Endodermal cell (in vitro differentiated cells): Measurements from ENCODE around the gene MAML2. TPM values are rescaled to one million over a fixed set of nuclear protein-coding genes. Genes with fewer than 3 reads are reported as not detected.

Experiments used
- DNase-seq: peaks from one replicate; pipeline ENCODE4 v3.0.0-alpha.2; 2017
- H3K27ac ChIP-seq: 2 replicates; pipeline ENCODE4 v1.5.1; 2013; ENCODE audit warnings: mild to moderate bottlenecking, low read depth, low read length, moderate library complexity
- H3K27me3 ChIP-seq: 2 replicates; pipeline ENCODE4 v1.6.1; 2013; ENCODE audit warnings: mild to moderate bottlenecking, low read length, moderate library complexity; ENCODE audit not compliant: insufficient read depth, control insufficient read depth, poor library complexity, severe bottlenecking
- H3K36me3 ChIP-seq: 2 replicates; pipeline ENCODE4 v1.7.0; 2013; ENCODE audit warnings: mild to moderate bottlenecking, low read length, moderate library complexity; ENCODE audit not compliant: control insufficient read depth, insufficient read depth
- H3K4me1 ChIP-seq: one replicate; pipeline ENCODE4 v1.7.0; 2013; ENCODE audit warnings: low read length; ENCODE audit not compliant: control insufficient read depth, insufficient read depth
- H3K4me3 ChIP-seq: 2 replicates; pipeline ENCODE4 v1.5.1; 2013; ENCODE audit warnings: mild to moderate bottlenecking, low read length, moderate library complexity
- H3K9ac ChIP-seq: 2 replicates; pipeline ENCODE4 v1.6.1; 2013; ENCODE audit warnings: mild to moderate bottlenecking, low read length, moderate library complexity; ENCODE audit not compliant: poor library complexity, severe bottlenecking; ENCODE audit errors: extremely low read depth
- H3K9me3 ChIP-seq: 2 replicates; pipeline ENCODE4 v1.6.1; 2013; ENCODE audit warnings: mild to moderate bottlenecking, low read length, moderate library complexity; ENCODE audit not compliant: control insufficient read depth
- H3K27ac Mint-ChIP-seq: 2 replicates; pipeline ENCODE4 v1.8.0; 2020; ENCODE audit warnings: mixed read lengths
- H3K27me3 Mint-ChIP-seq: 2 replicates; pipeline ENCODE4 v1.8.0; 2021; ENCODE audit warnings: mild to moderate bottlenecking, mixed read lengths; ENCODE audit not compliant: insufficient read depth
- H3K36me3 Mint-ChIP-seq: 2 replicates; pipeline ENCODE4 v1.8.0; 2020; ENCODE audit warnings: low read depth, mixed read lengths
- H3K4me1 Mint-ChIP-seq: 2 replicates; pipeline ENCODE4 v1.8.0; 2020; ENCODE audit warnings: mixed read lengths
- H3K4me3 Mint-ChIP-seq: 2 replicates; pipeline ENCODE4 v1.8.0; 2020; ENCODE audit warnings: mild to moderate bottlenecking, moderate library complexity, mixed read lengths
- H3K9me3 Mint-ChIP-seq: 2 replicates; pipeline ENCODE4 v1.8.0; 2020; ENCODE audit warnings: mild to moderate bottlenecking, mixed read lengths
- WGBS, 2 experiments: methylation state at CpG; one replicate each; pipeline versions ENCODE4 v1.1.5 to v1.1.7; 2013; ENCODE audit warnings: missing lambda C conversion rate in 2 of 2, mixed read lengths in 1 of 2; ENCODE audit not compliant: insufficient coverage in 1 of 2, insufficient read length in 1 of 2; 5-methylcytosine and 5-hydroxymethylcytosine counted together
- total RNA-seq, 2 donors: library from RNA; stranded (reverse); fragmentation: NEBNext Ultra II Directional in 1 of 2; extraction: Animal tissue kit (Norgen Biotek cat#: 25700) in 1 of 2; gene quantifications; 2 replicates in 1 of 2; 3 replicates in 1 of 2; pipeline ENCODE4 v1.2.1, GENCODE V29; 2021
- TF ChIP-seq, protein P1 (sequence below): fragments of 200-600 bp; sonication (generic); conservative IDR thresholded peaks from 2 replicates; pipeline ENCODE4 v1.5.0; 2021; ENCODE audit warnings: antibody characterized with exemption, mild to moderate bottlenecking

Gene MAML2
- total RNA-seq, 2 donors from 2014 or later, result 6.6 to 8.0 TPM

DNA sequence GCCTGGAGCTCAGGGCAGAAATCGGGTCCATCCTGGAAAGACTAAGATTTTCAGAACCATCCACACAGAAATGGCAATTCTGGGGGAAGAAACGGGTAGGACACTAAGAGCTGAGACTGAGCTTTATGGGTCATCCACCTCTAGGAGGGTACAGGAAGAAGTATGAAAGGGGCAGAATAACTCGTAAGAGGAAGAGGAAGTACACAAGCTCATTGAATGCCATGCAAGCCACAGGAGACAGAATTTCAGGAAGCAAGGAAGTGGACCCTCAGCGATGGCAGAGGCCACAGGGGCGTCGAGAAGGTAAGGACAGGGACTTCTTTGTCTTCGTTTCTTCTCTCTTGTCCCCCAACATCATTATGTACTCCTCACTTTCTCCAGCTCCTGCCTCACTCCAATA is 169.6 kb downstream of the MAML2 start:
- no peak for DNase-seq
- Mint-ChIP-seq H3K27me3 (no peaks in the 10 kb centered on the region), H3K9me3 (no peaks in the 10 kb centered on the region), H3K27ac (no peak overlapping the region), H3K4me3 (no peak overlapping the region), H3K4me1 (peaks cover 28% of the 10 kb centered on the region), H3K36me3 (peaks cover 4% of the 10 kb centered on the region)
- WGBS, 2 experiments, result 93 to 100% methylated on average over 6 to 7 of the region's 7 CpGs
- Histone ChIP-seq H3K36me3 (no peaks in the 10 kb centered on the region), H3K27me3 (no peaks in the 10 kb centered on the region), H3K4me1 (peaks cover 11% of the 10 kb centered on the region), H3K9ac (no peak overlapping the region), H3K9me3 (no peaks in the 10 kb centered on the region), H3K27ac (no peak overlapping the region), H3K4me3 (no peak overlapping the region)
- TF ChIP-seq, protein P1, sequence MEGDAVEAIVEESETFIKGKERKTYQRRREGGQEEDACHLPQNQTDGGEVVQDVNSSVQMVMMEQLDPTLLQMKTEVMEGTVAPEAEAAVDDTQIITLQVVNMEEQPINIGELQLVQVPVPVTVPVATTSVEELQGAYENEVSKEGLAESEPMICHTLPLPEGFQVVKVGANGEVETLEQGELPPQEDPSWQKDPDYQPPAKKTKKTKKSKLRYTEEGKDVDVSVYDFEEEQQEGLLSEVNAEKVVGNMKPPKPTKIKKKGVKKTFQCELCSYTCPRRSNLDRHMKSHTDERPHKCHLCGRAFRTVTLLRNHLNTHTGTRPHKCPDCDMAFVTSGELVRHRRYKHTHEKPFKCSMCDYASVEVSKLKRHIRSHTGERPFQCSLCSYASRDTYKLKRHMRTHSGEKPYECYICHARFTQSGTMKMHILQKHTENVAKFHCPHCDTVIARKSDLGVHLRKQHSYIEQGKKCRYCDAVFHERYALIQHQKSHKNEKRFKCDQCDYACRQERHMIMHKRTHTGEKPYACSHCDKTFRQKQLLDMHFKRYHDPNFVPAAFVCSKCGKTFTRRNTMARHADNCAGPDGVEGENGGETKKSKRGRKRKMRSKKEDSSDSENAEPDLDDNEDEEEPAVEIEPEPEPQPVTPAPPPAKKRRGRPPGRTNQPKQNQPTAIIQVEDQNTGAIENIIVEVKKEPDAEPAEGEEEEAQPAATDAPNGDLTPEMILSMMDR, result no peak

GRCh38 chr11:96172604-96173003 is 170.4 kb downstream of the MAML2 start:
- no peaks in the 10 kb centered on the region for H3K36me3 ChIP-seq
- TF ChIP-seq, protein P1, result no peak
- peaks cover 28% of the 10 kb centered on the region for H3K4me1 Mint-ChIP-seq
- DNase-seq, result no peak
- H3K9me3 ChIP-seq, result no peaks in the 10 kb centered on the region
- H3K36me3 Mint-ChIP-seq, result peaks cover 4% of the 10 kb centered on the region
- no peak overlapping the region for H3K9ac ChIP-seq
- H3K27ac Mint-ChIP-seq, result no peak overlapping the region
- WGBS, 2 experiments, result 86 to 97% methylated on average over 1 of the region's 1 CpG
- no peaks in the 10 kb centered on the region for H3K27me3 Mint-ChIP-seq
- H3K9me3 Mint-ChIP-seq, result no peaks in the 10 kb centered on the region
- no peaks in the 10 kb centered on the region for H3K27me3 ChIP-seq
- peaks cover 16% of the 10 kb centered on the region for H3K4me1 ChIP-seq
- H3K27ac ChIP-seq, result no peak overlapping the region
- no peak overlapping the region for H3K4me3 ChIP-seq
- no peak overlapping the region for H3K4me3 Mint-ChIP-seq

DNA sequence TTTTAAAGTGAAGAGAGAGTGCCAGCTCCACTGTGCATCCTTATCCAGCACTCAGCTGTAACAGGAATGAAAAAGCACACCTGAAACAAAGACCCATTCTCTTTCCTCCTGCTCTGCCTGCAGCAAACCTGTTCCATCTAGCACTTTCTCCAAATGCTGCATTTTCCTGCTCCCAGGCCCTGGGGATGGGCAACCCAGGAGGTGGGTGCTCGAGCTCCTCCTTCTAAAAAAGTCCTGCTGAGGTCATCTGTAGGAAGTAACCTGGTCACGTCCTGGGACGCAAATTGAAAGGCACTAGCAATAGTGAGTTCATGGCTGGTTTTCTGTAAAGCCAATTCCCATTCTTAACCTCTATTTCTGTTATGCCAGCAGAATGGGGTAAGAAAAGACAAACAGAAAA is 173.7 kb downstream of the MAML2 start:
- H3K4me3 ChIP-seq, result no peak overlapping the region
- Mint-ChIP-seq H3K4me1 (peaks cover 53% of the 10 kb centered on the region), H3K4me3 (no peak overlapping the region), H3K27ac (peak overlapping the region; percentile 22), H3K9me3 (no peaks in the 10 kb centered on the region), H3K36me3 (peaks cover 4% of the 10 kb centered on the region), H3K27me3 (no peaks in the 10 kb centered on the region)
- H3K27me3 ChIP-seq, result no peaks in the 10 kb centered on the region
- TF ChIP-seq, protein P1, result no peak
- no peaks in the 10 kb centered on the region for H3K9me3 ChIP-seq
- no peak overlapping the region for H3K27ac ChIP-seq
- DNase-seq, result no peak
- peaks cover 21% of the 10 kb centered on the region for H3K4me1 ChIP-seq
- H3K9ac ChIP-seq, result no peak overlapping the region
- H3K36me3 ChIP-seq, result no peaks in the 10 kb centered on the region
- WGBS, 2 experiments, result 86 to 90% methylated on average over 3 of the region's 3 CpGs
